SJSA1 (cell line): ENCODE results near the gene CNTNAP2. TPM values are rescaled to one million over a fixed set of nuclear protein-coding genes. Genes with fewer than 3 reads are reported as not detected.

Experiments
- DNase-seq, 2 experiments: peaks; one replicate each; pipeline ENCODE4 v3.0.0-alpha.2; 2015 to 2020; ENCODE audit warnings: low spot score in 2 of 2, low read depth in 1 of 2
- H3K27ac ChIP-seq: fragments of 250-450 bp; sonication (Bioruptor Pico); 2 replicates; pipeline ENCODE4 v1.5.1; 2020; ENCODE audit warnings: mild to moderate bottlenecking, moderate library complexity
- H3K27me3 ChIP-seq: fragments of 250-450 bp; sonication (Bioruptor Pico); replicated peaks from 2 replicates; pipeline ENCODE4 v1.5.1; 2020; ENCODE audit warnings: mild to moderate bottlenecking, moderate library complexity
- H3K36me3 ChIP-seq: fragments of 250-450 bp; sonication (Bioruptor Pico); 2 replicates; pipeline ENCODE4 v1.5.1; 2020; ENCODE audit warnings: mild to moderate bottlenecking
- H3K4me1 ChIP-seq: fragments of 250-450 bp; sonication (Bioruptor Pico); replicated peaks from 2 replicates; pipeline ENCODE4 v1.6.1; 2021; ENCODE audit warnings: mild to moderate bottlenecking
- H3K4me3 ChIP-seq: fragments of 250-450 bp; sonication (Bioruptor Pico); 2 replicates; pipeline ENCODE4 v1.5.1; 2020; ENCODE audit warnings: mild to moderate bottlenecking
- H3K9me3 ChIP-seq: fragments of 250-450 bp; sonication (Bioruptor Pico); replicated peaks from 2 replicates; pipeline ENCODE4 v1.5.1; 2020; ENCODE audit warnings: mild to moderate bottlenecking
- total RNA-seq: library from RNA; depleted of rRNA; stranded (reverse); fragments of >200 nt; shearing (Covaris generic); gene quantifications from 2 replicates; pipeline ENCODE4 v1.2.3, GENCODE V29; 2014

Gene CNTNAP2
- total RNA-seq, 1 experiment from 2014 or later, result 0.29 TPM

DNA sequence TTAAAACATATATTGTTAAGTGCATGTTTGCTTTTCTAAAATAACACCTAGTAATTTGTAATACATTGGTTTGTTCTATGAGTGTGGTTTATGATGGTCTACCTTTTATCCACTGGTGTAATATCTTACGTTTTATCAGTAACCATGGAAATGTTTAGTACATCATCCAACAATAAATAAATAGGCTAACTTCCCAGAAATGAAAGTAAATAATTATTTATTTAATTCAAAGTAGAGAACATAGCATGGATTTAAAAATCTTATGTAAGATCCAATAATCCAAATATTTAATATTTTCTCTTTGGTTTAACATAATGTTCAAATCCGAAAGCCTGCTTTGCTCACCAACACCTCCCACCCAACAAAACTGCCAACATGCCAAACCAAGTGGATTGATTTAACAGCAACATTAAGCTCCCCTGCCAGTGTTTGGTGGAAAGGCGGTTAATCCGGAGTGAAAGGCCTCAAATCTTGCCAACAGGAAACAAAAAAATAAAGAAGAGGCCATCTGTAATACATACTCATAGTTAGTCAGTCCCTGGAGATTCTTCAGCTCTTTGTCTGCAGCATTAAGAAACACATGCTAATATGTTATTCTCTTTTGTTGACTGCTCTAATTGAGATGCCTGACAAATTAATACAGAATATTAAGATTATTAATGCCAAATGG lies 897.8 kb downstream of the CNTNAP2 start:
- Histone ChIP-seq H3K36me3 (no peaks in the 10 kb centered on the region), H3K27me3 (no peaks in the 10 kb centered on the region), H3K27ac (no peak overlapping the region), H3K4me1 (no peaks in the 10 kb centered on the region), H3K9me3 (peaks cover 2% of the 10 kb centered on the region; the same call in 1 of the 2 replicates), H3K4me3 (no peak overlapping the region)
- no peak for DNase-seq

DNA sequence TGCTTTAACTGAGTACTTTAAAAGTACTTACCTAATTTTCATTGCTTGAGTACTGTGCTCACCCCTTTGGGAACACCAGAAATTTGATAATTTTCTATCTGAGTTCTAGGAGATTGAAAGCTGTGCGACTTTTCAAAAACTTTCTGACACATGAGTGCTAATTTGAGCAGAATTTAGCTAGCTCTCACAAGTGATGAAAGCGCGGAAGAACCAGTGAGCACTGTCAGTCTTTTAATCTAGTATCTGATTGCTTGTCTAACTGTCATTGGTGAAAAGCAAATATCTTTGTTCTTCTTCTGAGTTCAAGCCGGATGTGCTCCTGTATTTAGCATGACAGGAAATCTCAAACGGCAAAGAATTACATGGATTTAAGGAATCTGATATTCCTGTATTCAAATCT lies 899.4 kb downstream of the CNTNAP2 start:
- Histone ChIP-seq H3K27me3 (no peaks in the 10 kb centered on the region), H3K36me3 (no peaks in the 10 kb centered on the region), H3K9me3 (peaks cover 2% of the 10 kb centered on the region; the same call in 1 of the 2 replicates), H3K4me3 (no peak overlapping the region), H3K4me1 (no peaks in the 10 kb centered on the region), H3K27ac (no peak overlapping the region)
- DNase-seq, result no peak

- Histone ChIP-seq H3K27ac (no peak overlapping the region), H3K36me3 (no peaks in the 10 kb centered on the region), H3K4me3 (no peak overlapping the region), H3K4me1 (no peaks in the 10 kb centered on the region), H3K9me3 (no peaks in the 10 kb centered on the region; the same call in none of the 2 replicates), H3K27me3 (no peaks in the 10 kb centered on the region)
- no peak for DNase-seq
Observed at GRCh38 chr7:147022056-147022455, 905.5 kb downstream of the CNTNAP2 start.

- no peak overlapping the region for H3K4me3 ChIP-seq
- no peaks in the 10 kb centered on the region for H3K27me3 ChIP-seq
- H3K9me3 ChIP-seq, result no peaks in the 10 kb centered on the region; the same call in none of the 2 replicates
- DNase-seq, result no peak
- no peaks in the 10 kb centered on the region for H3K4me1 ChIP-seq
- H3K36me3 ChIP-seq, result no peaks in the 10 kb centered on the region
- H3K27ac ChIP-seq, result no peak overlapping the region
Observed at GRCh38 chr7:147023440-147023839, 906.8 kb downstream of the CNTNAP2 start.

DNA sequence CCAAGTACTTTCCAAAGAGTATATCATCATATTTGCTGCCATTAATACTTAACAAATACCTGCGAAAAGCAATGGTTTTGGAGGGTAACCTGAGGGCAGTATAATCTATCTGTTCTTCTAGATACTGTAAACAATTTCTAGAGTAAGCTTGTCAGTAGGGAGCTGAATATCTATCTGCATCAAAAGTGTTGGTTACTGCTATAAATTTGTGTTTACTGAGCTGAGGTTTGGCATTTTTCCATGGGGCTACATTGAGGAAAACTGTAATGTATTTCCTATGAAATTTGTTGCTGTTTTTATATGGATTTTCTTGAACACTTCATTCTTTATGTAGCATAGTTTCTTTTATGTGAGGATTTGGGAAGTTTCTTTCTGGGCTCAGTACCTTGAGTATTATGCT lies 913.4 kb downstream of the CNTNAP2 start:
- no peak overlapping the region for H3K27ac ChIP-seq
- no peaks in the 10 kb centered on the region for H3K36me3 ChIP-seq
- H3K27me3 ChIP-seq, result no peaks in the 10 kb centered on the region
- no peak for DNase-seq
- peaks cover 3% of the 10 kb centered on the region; the same call in 1 of the 2 replicates for H3K9me3 ChIP-seq
- no peaks in the 10 kb centered on the region for H3K4me1 ChIP-seq
- no peak overlapping the region for H3K4me3 ChIP-seq

- H3K9me3 ChIP-seq, result 0 out of 2 replicates have a peak, but pooled peaks cover 3% of the 10 kb centered on the region
Observed at GRCh38 chr7:147033641-147034040, 917.0 kb downstream of the CNTNAP2 start.

DNA sequence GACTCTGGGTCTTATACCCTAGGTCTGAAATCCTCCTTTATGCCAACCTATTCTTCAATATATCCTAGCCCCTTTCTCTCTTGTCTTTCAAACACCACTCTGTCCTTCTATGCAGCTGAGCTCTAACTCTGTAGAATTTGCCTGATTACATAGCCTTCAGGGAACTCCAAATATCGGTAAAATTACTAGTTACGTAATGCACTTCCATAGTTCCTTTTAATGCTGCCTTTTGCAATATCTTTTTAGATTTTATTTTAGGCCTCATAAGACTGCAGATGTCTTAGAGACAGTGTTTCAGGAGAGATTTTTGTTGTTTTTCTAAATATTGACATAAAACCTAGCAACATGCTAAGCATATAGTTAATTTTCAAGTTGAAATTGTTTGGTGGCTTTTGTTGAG lies 924.8 kb downstream of the CNTNAP2 start:
- H3K36me3 ChIP-seq, result no peaks in the 10 kb centered on the region
- H3K27me3 ChIP-seq, result no peaks in the 10 kb centered on the region
- H3K9me3 ChIP-seq, result peaks cover 5% of the 10 kb centered on the region; the same call in 1 of the 2 replicates
- H3K4me3 ChIP-seq, result no peak overlapping the region
- DNase-seq, result no peak
- H3K27ac ChIP-seq, result no peak overlapping the region
- H3K4me1 ChIP-seq, result no peaks in the 10 kb centered on the region

More at GRCh38 chr7:147033641-147034040, 917.0 kb downstream of the CNTNAP2 start:
- Histone ChIP-seq H3K27ac (no peak overlapping the region), H3K4me1 (no peaks in the 10 kb centered on the region), H3K36me3 (no peaks in the 10 kb centered on the region), H3K27me3 (no peaks in the 10 kb centered on the region), H3K4me3 (no peak overlapping the region)
- no peak for DNase-seq

GRCh38 chr7:147044941-147045340 lies 928.3 kb downstream of the CNTNAP2 start:
- no peaks in the 10 kb centered on the region for H3K36me3 ChIP-seq
- no peak overlapping the region for H3K27ac ChIP-seq
- H3K4me3 ChIP-seq, result no peak overlapping the region
- DNase-seq, result no peak
- H3K4me1 ChIP-seq, result no peaks in the 10 kb centered on the region
- peaks cover 5% of the 10 kb centered on the region; the same call in 1 of the 2 replicates for H3K9me3 ChIP-seq
- no peaks in the 10 kb centered on the region for H3K27me3 ChIP-seq

DNA sequence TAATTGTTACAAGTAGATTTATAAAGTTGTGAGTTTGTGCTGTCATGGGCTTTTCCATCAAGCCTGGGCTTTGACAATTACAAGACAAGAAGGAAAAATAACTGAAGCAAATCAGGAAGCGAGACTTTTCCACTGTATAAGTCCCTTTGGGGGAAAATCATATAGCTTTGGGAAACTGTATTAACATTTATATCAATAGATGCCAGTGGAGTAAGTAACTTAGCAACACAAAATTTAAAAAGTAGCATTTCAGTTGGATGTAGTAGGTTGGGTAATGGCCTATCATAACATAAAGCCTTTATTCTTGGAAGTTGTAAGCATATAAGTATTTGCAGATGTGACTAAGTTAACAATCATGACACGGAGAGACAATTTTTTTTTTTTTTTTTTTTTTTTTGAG lies 931.1 kb downstream of the CNTNAP2 start:
- Histone ChIP-seq H3K4me1 (no peaks in the 10 kb centered on the region), H3K9me3 (peaks cover 5% of the 10 kb centered on the region), H3K4me3 (no peak overlapping the region), H3K27me3 (no peaks in the 10 kb centered on the region), H3K27ac (no peak overlapping the region), H3K36me3 (no peaks in the 10 kb centered on the region)
- DNase-seq, result no peak

DNA sequence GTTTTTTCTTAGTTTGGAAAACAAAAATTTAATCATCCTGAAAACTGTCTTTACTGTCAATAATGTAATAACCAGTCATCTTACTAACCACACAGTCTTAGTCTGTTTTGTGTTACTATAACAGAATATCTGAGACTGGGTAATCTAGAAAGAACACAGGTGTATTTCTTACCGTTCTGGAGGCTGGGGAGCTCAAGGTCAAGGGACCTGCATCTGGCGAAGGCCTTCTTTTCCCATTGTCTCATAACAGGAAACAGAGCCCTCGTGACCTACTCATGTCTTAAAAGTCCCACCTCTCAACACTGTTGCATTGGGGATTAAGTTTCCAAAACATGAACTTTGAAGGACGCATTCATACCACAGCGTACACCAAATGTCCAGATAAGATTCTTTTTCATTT lies 932.3 kb downstream of the CNTNAP2 start:
- H3K27me3 ChIP-seq, result no peaks in the 10 kb centered on the region
- H3K27ac ChIP-seq, result no peak overlapping the region
- H3K9me3 ChIP-seq, result peaks cover 5% of the 10 kb centered on the region
- H3K36me3 ChIP-seq, result no peaks in the 10 kb centered on the region
- no peak for DNase-seq
- no peaks in the 10 kb centered on the region for H3K4me1 ChIP-seq
- H3K4me3 ChIP-seq, result no peak overlapping the region

GRCh38 chr7:147052818-147053217 lies 936.2 kb downstream of the CNTNAP2 start:
- Histone ChIP-seq H3K27me3 (no peaks in the 10 kb centered on the region), H3K36me3 (no peaks in the 10 kb centered on the region), H3K4me1 (no peaks in the 10 kb centered on the region), H3K9me3 (no peaks in the 10 kb centered on the region; the same call in none of the 2 replicates), H3K4me3 (no peak overlapping the region), H3K27ac (no peak overlapping the region)
- no peak for DNase-seq

DNA sequence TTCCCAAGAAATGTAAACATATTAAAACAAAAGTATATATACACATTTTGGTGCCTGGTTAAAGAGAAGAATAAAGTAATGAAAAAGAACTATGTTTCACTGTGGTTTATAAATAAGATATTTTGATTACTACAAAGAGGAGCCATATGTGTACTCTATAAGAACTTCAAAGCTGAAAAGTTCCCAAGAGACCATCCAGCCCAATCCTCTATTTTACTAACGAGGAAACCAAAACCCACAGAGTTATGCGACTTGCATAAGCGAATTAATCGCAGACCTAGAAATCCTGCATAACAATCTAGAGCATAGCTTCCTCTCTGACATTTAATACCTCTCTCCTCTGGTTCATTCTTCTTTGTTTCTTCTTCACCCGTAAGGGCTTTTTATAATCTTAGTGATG lies 937.1 kb downstream of the CNTNAP2 start:
- H3K9me3 ChIP-seq, result no peaks in the 10 kb centered on the region; the same call in none of the 2 replicates
- no peak for DNase-seq
- no peak overlapping the region for H3K4me3 ChIP-seq
- no peaks in the 10 kb centered on the region for H3K27me3 ChIP-seq
- H3K36me3 ChIP-seq, result no peaks in the 10 kb centered on the region
- no peak overlapping the region for H3K27ac ChIP-seq
- no peaks in the 10 kb centered on the region for H3K4me1 ChIP-seq

DNA sequence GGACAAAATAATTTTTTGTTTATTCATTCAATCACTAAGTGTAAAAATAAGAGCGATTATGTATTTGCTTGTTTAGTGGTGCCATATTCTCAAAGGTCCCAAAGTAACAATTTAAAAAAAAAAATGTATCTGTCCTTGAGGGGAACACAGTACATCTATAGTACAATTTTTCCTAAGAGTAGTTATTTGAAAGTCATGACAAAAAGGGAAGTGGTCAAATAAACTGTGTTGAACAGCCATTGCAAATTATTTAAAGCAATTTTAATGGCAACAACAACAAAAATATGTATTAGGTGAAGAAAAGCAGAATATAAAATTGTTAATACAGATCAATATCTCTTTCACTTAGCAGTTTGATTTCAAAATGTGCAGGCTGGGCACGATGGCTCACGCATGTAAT lies 943.5 kb downstream of the CNTNAP2 start:
- no peak for DNase-seq

DNA sequence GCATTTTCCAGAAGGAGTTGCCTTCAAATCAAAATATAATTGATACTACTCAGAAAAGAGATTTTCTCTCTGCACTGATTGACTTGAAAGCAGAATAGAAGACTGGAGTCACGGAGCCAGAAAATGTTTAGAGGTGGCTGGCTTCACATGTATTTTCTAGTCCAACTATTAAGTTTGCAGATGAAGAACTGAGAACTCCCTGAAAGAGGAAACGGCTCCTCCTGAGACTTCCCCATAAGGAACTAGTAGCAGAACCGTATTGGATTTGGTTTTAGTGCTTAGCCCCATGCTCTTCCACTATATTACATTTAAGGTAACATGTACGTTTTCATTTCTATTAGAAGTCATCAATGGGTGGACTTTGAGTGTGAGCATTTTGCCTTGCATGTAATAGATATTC lies 946.3 kb downstream of the CNTNAP2 start:
- H3K9me3 ChIP-seq, result no peaks in the 10 kb centered on the region
- H3K27me3 ChIP-seq, result no peaks in the 10 kb centered on the region
- no peak for DNase-seq
- H3K27ac ChIP-seq, result no peak overlapping the region
- no peaks in the 10 kb centered on the region for H3K36me3 ChIP-seq
- no peak overlapping the region for H3K4me3 ChIP-seq
- H3K4me1 ChIP-seq, result no peaks in the 10 kb centered on the region

More for the DNA sequence above, 943.5 kb downstream of the CNTNAP2 start:
- H3K4me3 ChIP-seq, result no peak overlapping the region
- H3K36me3 ChIP-seq, result no peaks in the 10 kb centered on the region
- H3K9me3 ChIP-seq, result no peaks in the 10 kb centered on the region; the same call in none of the 2 replicates
- no peak overlapping the region for H3K27ac ChIP-seq
- no peaks in the 10 kb centered on the region for H3K4me1 ChIP-seq
- no peaks in the 10 kb centered on the region for H3K27me3 ChIP-seq

DNA sequence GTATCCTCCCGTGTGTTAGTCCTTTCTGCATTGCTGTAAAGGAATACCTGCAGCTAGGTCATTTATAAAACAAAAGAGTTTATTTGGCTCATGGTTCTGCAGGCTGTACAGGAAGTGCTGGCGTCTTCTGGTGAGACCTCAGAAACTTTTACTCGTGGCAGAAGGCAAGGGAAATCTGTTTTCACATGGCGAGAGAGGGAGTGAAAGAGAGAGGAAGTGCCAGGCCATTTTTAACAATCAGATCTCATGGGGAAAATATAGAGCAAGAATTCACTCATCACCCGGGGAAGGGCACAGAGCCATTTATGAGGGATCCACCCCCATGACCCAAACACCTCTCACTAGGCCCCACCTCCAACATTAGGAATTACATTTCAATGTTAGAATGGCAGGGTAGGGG lies 952.2 kb downstream of the CNTNAP2 start:
- no peak for DNase-seq
- Histone ChIP-seq H3K4me1 (no peaks in the 10 kb centered on the region), H3K9me3 (peaks cover 12% of the 10 kb centered on the region), H3K36me3 (no peaks in the 10 kb centered on the region), H3K4me3 (no peak overlapping the region), H3K27me3 (no peaks in the 10 kb centered on the region), H3K27ac (no peak overlapping the region)
